ENCODE data around the gene SLC34A2.

DNA sequence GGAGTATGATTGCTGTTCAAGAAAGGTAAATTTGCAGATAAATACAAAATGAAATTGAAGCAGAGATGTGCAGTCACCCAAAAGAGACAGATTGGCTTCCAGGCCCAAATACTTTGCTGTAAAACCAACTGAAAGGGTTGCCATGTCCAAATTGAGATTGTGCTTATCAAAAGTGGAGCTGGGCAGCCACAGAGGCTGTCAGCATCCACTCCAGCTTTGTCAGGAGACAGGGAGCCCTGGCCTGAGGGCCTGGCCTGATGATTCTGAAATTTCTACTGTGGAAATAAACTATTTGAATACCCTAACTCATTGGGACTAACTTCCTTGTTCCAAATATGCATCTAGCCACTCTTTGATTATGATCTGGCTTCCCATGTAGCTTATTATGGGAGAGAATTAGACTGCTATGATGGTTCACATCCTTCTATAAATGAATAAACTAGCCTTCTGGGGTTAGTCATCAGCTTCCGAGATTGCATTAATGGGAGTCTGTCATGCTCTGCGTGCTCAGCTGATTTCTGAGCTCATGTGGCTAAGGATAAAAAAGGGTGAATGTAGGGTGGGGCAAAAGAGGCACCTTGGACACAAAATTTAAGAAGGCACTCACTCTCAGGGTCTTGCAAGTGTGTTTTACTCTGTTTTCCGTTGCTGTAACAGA is 48.2 kb downstream of the SLC34A2 start:
- TF ChIP-seq YY1 (IDR thresholded peaks at IDR 0.05; ENCODE audit: low read depth) (no peak), FOXM1 (IDR thresholded peaks at IDR 0.05; ENCODE audit: borderline replicate concordance, low read depth) (no peak), NFIC (IDR thresholded peaks at IDR 0.05) (no peak), ZBTB7A (IDR thresholded peaks at IDR 0.05; ENCODE audit: low read depth) (no peak)
- TF ChIP-seq, protein P1, sequence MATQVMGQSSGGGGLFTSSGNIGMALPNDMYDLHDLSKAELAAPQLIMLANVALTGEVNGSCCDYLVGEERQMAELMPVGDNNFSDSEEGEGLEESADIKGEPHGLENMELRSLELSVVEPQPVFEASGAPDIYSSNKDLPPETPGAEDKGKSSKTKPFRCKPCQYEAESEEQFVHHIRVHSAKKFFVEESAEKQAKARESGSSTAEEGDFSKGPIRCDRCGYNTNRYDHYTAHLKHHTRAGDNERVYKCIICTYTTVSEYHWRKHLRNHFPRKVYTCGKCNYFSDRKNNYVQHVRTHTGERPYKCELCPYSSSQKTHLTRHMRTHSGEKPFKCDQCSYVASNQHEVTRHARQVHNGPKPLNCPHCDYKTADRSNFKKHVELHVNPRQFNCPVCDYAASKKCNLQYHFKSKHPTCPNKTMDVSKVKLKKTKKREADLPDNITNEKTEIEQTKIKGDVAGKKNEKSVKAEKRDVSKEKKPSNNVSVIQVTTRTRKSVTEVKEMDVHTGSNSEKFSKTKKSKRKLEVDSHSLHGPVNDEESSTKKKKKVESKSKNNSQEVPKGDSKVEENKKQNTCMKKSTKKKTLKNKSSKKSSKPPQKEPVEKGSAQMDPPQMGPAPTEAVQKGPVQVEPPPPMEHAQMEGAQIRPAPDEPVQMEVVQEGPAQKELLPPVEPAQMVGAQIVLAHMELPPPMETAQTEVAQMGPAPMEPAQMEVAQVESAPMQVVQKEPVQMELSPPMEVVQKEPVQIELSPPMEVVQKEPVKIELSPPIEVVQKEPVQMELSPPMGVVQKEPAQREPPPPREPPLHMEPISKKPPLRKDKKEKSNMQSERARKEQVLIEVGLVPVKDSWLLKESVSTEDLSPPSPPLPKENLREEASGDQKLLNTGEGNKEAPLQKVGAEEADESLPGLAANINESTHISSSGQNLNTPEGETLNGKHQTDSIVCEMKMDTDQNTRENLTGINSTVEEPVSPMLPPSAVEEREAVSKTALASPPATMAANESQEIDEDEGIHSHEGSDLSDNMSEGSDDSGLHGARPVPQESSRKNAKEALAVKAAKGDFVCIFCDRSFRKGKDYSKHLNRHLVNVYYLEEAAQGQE (IDR thresholded peaks at IDR 0.05; ENCODE audit: low read depth), result no peak

Measured in Ishikawa (cell line).